Cardiac muscle cell (in vitro differentiated cells and primary cell): ENCODE results near the gene ALG11. TPM values are rescaled to one million over a fixed set of nuclear protein-coding genes. Genes with fewer than 3 reads are reported as not detected.

Experiments
- DNase-seq, 2 donors: peaks; one replicate each; pipeline versions ENCODE4 v3.0.0 to v3.0.0-alpha.2; 2010 to 2017; ENCODE audit warnings: low read depth in 1 of 2, low spot score in 1 of 2
- H3K27ac ChIP-seq: fragments of 200-600 bp; sonication (generic); 2 replicates; pipeline ENCODE4 v1.5.1; 2016
- H3K27me3 ChIP-seq: fragments of 200-600 bp; sonication (generic); 2 replicates; pipeline ENCODE4 v1.6.0; 2016; ENCODE audit warnings: control low read depth
- H3K36me3 ChIP-seq: fragments of 200-600 bp; sonication (generic); 2 replicates; pipeline ENCODE4 v1.5.1; 2016; ENCODE audit warnings: control low read depth
- H3K4me1 ChIP-seq: fragments of 200-600 bp; sonication (generic); 2 replicates; pipeline ENCODE4 v1.8.1; 2017; ENCODE audit warnings: low read depth, mild to moderate bottlenecking, mixed run types
- H3K4me3 ChIP-seq: fragments of 200-600 bp; sonication (generic); 2 replicates; pipeline ENCODE4 v1.5.1; 2016; ENCODE audit warnings: mild to moderate bottlenecking
- H3K9me3 ChIP-seq: fragments of 200-600 bp; sonication (generic); 2 replicates; pipeline ENCODE4 v1.5.1; 2017; ENCODE audit warnings: low read depth, mild to moderate bottlenecking, control low read depth
- polyA plus RNA-seq: library from polyadenylated mRNA; unstranded; fragments of >200 nt; fragmentation: Nextera tagmentation; extraction: Ambion mirVana; gene quantifications from 2 replicates; pipeline ENCODE4 v1.2.1, GENCODE V29; 2016
- total RNA-seq: library from RNA; depleted of rRNA; stranded (reverse); fragments of >200 nt; gene quantifications from 2 replicates; pipeline ENCODE4 v1.2.3, GENCODE V29; 2016
- TF ChIP-seq, protein P1 (sequence below): IDR thresholded peaks from 2 replicates; pipeline ENCODE4 v1.5.1; 2012; ENCODE audit warnings: low read depth, mild to moderate bottlenecking, low read length

Gene ALG11
- total and polyA plus RNA-seq, 2 experiments from 2014 or later: 24.8 to 27.8 TPM

DNA sequence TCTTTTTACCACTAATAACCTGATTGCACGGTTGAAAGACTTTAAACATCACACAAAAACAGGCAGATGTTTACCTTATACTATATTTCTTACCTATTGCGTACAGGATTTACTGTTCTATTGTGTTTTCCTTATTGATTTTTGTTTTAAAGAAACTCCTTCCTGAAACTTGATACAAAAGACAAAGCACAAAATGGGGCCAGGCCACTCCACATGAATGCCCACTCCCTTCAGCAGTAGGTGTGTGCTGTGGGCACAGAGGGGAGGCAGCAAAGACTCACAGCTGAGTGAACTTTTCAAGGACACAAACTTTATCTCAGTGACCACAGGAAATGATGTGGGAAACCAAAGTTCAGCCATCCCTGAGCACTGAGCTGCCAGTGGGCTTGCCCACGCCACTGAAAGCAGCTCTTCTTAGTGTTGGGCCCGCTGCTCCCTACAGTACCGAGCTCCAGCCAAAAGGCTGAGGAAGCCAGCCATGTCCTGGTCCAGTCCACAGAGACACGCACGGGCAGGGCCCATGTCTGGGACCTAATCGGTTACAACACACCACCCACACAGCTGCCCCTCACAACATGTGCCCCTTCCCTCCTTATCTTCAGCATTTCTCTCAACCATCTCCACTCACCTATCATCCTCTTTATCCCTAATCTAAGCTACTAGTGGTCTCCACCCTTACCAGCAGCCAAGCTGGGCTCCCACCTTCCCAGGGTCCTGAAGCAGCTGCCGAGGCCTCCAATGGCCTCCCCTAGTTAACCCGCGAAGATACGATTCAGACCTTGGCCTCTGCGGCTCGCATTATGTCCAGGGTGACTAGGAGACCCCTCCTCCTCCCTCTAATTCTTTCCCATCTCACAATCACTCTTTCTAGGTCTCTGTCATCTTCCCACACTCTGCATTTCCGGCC lies 40.4 kb upstream of the ALG11 start:
- Histone ChIP-seq H3K4me1 (no peaks in the 10 kb centered on the region), H3K9me3 (no peaks in the 10 kb centered on the region), H3K36me3 (no peaks in the 10 kb centered on the region), H3K27ac (no peak overlapping the region), H3K27me3 (no peaks in the 10 kb centered on the region), H3K4me3 (no peak overlapping the region)
- DNase-seq: no peak
- TF ChIP-seq, protein P1, sequence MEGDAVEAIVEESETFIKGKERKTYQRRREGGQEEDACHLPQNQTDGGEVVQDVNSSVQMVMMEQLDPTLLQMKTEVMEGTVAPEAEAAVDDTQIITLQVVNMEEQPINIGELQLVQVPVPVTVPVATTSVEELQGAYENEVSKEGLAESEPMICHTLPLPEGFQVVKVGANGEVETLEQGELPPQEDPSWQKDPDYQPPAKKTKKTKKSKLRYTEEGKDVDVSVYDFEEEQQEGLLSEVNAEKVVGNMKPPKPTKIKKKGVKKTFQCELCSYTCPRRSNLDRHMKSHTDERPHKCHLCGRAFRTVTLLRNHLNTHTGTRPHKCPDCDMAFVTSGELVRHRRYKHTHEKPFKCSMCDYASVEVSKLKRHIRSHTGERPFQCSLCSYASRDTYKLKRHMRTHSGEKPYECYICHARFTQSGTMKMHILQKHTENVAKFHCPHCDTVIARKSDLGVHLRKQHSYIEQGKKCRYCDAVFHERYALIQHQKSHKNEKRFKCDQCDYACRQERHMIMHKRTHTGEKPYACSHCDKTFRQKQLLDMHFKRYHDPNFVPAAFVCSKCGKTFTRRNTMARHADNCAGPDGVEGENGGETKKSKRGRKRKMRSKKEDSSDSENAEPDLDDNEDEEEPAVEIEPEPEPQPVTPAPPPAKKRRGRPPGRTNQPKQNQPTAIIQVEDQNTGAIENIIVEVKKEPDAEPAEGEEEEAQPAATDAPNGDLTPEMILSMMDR: no peak

DNA sequence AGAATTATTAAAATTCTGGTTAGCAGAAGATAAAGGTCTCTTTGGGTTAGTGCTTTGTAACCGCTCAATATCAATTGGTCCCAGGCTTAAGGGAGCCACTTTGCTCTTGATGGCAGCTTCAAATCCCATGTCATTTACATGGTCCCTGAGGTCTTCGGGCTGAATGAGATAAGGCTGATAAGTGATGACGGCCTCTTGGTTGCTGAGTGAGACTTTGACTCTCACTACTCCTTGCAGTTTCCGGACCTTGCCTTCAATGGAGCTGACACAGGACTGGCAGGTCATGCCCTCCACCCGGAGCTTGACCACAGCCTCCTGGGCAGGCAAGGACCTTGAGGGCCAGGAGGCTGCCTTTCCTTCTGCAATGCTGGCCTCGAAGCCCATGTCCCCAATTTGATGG lies 37.7 kb upstream of the ALG11 start:
- Histone ChIP-seq H3K4me3 (no peak overlapping the region), H3K27me3 (no peaks in the 10 kb centered on the region), H3K36me3 (no peaks in the 10 kb centered on the region), H3K9me3 (no peaks in the 10 kb centered on the region), H3K27ac (no peak overlapping the region), H3K4me1 (no peaks in the 10 kb centered on the region)
- TF ChIP-seq, protein P1: no peak
- DNase-seq: no peak

DNA sequence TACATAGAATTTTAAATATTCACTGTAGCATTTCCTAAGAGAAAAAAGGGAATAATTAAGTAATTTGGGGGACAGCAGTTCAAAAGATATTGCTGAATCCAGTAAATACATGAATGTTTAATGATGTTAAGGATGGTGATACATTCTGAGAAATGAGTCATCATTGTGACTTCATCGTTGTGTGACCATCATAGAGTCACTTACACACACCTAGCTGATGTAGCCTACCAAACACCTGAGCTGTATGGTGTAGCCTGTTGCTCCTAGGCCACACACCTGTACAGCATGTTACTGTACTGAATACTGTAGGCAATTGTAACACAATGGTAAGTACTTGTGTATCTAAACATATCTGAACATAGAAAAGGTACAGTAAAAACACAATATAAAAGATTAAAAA lies 35.8 kb upstream of the ALG11 start:
- Histone ChIP-seq H3K4me3 (no peak overlapping the region), H3K27ac (no peak overlapping the region), H3K4me1 (peaks cover 4% of the 10 kb centered on the region), H3K36me3 (no peaks in the 10 kb centered on the region), H3K27me3 (no peaks in the 10 kb centered on the region), H3K9me3 (no peaks in the 10 kb centered on the region)
- DNase-seq: no peak
- TF ChIP-seq, protein P1: no peak

DNA sequence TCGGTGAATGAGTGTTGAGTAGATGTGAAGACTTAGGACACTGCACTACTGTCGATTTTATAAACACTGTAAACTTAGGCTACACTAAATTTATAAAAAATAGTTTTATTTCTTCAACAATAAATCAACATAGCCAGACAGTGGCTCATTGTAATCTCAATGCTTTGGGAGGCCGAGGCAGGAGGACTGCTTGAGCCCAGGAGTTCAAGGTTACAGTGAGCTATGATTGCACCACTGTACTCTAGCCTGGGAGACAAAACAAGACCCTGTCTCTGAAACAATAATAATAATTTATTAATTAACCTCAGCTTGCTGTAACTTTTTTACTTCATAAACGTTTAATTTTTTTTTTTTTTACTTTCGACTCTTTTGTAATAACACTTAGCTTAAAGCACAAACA lies 35.3 kb upstream of the ALG11 start:
- Histone ChIP-seq H3K27ac (no peak overlapping the region), H3K4me3 (no peak overlapping the region), H3K36me3 (no peaks in the 10 kb centered on the region), H3K27me3 (no peaks in the 10 kb centered on the region), H3K9me3 (no peaks in the 10 kb centered on the region), H3K4me1 (peaks cover 4% of the 10 kb centered on the region)
- no peak for DNase-seq
- TF ChIP-seq, protein P1: no peak

DNA sequence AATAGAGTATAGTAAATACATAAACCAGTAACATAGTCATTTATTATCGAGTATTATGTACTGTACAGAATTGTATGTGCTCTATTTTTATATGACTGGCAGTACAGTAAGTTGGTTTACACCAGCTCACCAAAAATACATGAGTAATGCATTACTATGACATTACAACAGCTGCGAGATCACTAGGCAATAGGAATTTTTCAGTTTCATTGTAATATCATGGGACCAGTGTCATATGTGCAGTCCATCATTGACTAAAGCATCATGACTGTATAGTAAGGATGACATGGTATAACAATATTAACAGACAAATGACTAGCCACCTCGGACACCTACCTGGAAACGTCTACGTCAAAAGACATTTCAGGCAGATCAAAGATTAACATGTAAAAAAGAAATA lies 34.6 kb upstream of the ALG11 start:
- Histone ChIP-seq H3K4me1 (peaks cover 4% of the 10 kb centered on the region), H3K9me3 (no peaks in the 10 kb centered on the region), H3K36me3 (no peaks in the 10 kb centered on the region), H3K27ac (no peak overlapping the region), H3K4me3 (no peak overlapping the region), H3K27me3 (no peaks in the 10 kb centered on the region)
- DNase-seq: no peak
- TF ChIP-seq, protein P1: no peak
